ENCODE results near the gene TAS1R3. TPM values are rescaled to one million over a fixed set of nuclear protein-coding genes. Genes with fewer than 3 reads are reported as not detected.

Gene TAS1R3
- total and polyA plus RNA-seq, 10 of the 15 experiments (the other 5 are each of a cell fraction or from before 2014, with no cell fraction given): 0.04 to 0.51 (median 0.08) TPM; not detected in 3

GRCh38 chr1:1297802-1298424 lies 33.2 kb upstream of the TAS1R3 start:
- ATAC-seq (no peak), DNase-seq (ENCODE audit: low read depth, low spot score) (no peak), FAIRE-seq (no peak)
- H3K9ac ChIP-seq (ENCODE audit: control insufficient read depth, insufficient read depth, low read length): no peak overlapping the region
- in situ Hi-C loops (cut with MboI) (no loop called here), intact Hi-C loops (cut with micrococcal nuclease; ENCODE audit: unreplicated experiment) (no loop called here)
- H3K27me3 ChIP-seq (replicated peaks in 1 of 2; ENCODE audit: control insufficient read depth in 2 of 2, insufficient read depth in 2 of 2, low read length in 1 of 2): no peaks in the 10 kb centered on the region
- H3K27ac ChIP-seq (ENCODE audit: control insufficient read depth, insufficient read depth): no peak overlapping the region
- SMC1A ChIA-PET (ENCODE audit: uncharacterized antibody, unreplicated experiment): no interaction called here
- no peaks in the 10 kb centered on the region for H3K79me2 ChIP-seq (ENCODE audit: control insufficient read depth, insufficient read depth, low read length)
- POLR2A ChIA-PET: no interaction called here
- H3K36me3 ChIP-seq (ENCODE audit: control insufficient read depth in 2 of 2, insufficient read depth in 2 of 2, low read length in 1 of 2): no peaks in the 10 kb centered on the region
- no TSS peak for BruUV-seq (replicated peaks)
- TF ChIP-seq NFYB (IDR thresholded peaks at IDR 0.05; ENCODE audit: insufficient read depth, low read depth, low read length): no peak
- TF ChIP-seq E2F8 (IDR thresholded peaks at IDR 0.05; ENCODE audit: low read depth, partially characterized antibody): no peak
- no peaks in the 10 kb centered on the region for H3K4me1 ChIP-seq (ENCODE audit: control insufficient read depth, insufficient read depth, low read length)
- CTCF ChIA-PET: no interaction called here
- no peak overlapping the region for H3K4me3 ChIP-seq
- 86% methylated on average over 27 of the region's 31 CpGs for WGBS (ENCODE audit: insufficient coverage, insufficient replicate concordance, low lambda C conversion rate, missing lambda C conversion rate)
- H2AFZ ChIP-seq (ENCODE audit: control insufficient read depth, low read depth, low read length): no peak overlapping the region
- no peaks in the 10 kb centered on the region for H3K9me3 ChIP-seq (replicated peaks; ENCODE audit: control insufficient read depth, insufficient read depth, low read length)
- H4K20me1 ChIP-seq (ENCODE audit: control insufficient read depth, insufficient read depth): no peaks in the 10 kb centered on the region
- no peak overlapping the region for H3K4me2 ChIP-seq (ENCODE audit: control insufficient read depth, insufficient read depth)
- RAD21 ChIA-PET (ENCODE audit: unreplicated experiment): no interaction called here

All from GM12878 (cell line).